ENCODE measurements around the gene SERPINC1.
"Not testable (repeated sequence)": the region's sequence is repeated elsewhere in the genome, so short reads cannot be mapped to it uniquely, and the experiment has no call there.

Gene SERPINC1

GRCh38 chr1:173863224-173864161, 53.6 kb downstream of the SERPINC1 start:
- no peak for DNase-seq (ENCODE audit: low spot score)

- no peak for DNase-seq (ENCODE audit: low spot score)
Observed at GRCh38 chr1:173862769-173863223, 54.3 kb downstream of the SERPINC1 start.

- DNase-seq (ENCODE audit: low spot score): not testable (repeated sequence)
Observed at GRCh38 chr1:173862146-173862768, 54.9 kb downstream of the SERPINC1 start.

- no peak for DNase-seq (ENCODE audit: low spot score)
Observed at GRCh38 chr1:173861731-173862145, 55.4 kb downstream of the SERPINC1 start.

GRCh38 chr1:173860065-173860464, 57.1 kb downstream of the SERPINC1 start:
- DNase-seq (ENCODE audit: low spot score): no peak

- DNase-seq (ENCODE audit: low spot score): not testable (repeated sequence)
Observed at GRCh38 chr1:173859547-173859946, 57.6 kb downstream of the SERPINC1 start.

- DNase-seq (ENCODE audit: low spot score): no peak
Observed at GRCh38 chr1:173857363-173857917, 59.7 kb downstream of the SERPINC1 start.

GRCh38 chr1:173856903-173857302, 60.2 kb downstream of the SERPINC1 start:
- no peak for DNase-seq (ENCODE audit: low spot score)

- DNase-seq (ENCODE audit: low spot score): no peak
Observed at GRCh38 chr1:173856014-173856413, 61.1 kb downstream of the SERPINC1 start.
